Measurements from ENCODE around the gene MLC1.

DNA sequence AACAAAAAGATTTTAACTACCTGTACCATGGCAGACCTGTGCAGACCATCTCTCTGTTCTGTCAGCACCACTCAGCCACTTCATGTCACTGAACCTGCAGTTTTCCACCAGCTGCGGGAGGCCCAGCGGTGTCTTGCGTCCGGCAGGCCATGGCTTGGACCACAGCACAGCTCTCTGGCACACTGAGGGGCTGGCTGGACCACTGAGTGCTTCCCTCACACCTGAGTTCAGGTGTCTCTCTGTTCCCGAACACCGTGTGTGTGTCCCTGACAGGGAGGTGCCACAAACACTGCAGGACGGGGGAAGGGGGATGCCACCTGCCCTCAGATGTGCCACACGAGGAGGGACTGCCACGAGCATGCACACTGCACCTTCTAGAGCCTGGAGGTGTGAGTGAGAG, 22.3 kb upstream of the MLC1 start:
- TF ChIP-seq EP300 (IDR thresholded peaks at IDR 0.05) (no peak), POLR2AphosphoS5 (IDR thresholded peaks at IDR 0.05) (no peak), POLR2A (IDR thresholded peaks at IDR 0.05) (no peak)
- TF ChIP-seq, protein P1, sequence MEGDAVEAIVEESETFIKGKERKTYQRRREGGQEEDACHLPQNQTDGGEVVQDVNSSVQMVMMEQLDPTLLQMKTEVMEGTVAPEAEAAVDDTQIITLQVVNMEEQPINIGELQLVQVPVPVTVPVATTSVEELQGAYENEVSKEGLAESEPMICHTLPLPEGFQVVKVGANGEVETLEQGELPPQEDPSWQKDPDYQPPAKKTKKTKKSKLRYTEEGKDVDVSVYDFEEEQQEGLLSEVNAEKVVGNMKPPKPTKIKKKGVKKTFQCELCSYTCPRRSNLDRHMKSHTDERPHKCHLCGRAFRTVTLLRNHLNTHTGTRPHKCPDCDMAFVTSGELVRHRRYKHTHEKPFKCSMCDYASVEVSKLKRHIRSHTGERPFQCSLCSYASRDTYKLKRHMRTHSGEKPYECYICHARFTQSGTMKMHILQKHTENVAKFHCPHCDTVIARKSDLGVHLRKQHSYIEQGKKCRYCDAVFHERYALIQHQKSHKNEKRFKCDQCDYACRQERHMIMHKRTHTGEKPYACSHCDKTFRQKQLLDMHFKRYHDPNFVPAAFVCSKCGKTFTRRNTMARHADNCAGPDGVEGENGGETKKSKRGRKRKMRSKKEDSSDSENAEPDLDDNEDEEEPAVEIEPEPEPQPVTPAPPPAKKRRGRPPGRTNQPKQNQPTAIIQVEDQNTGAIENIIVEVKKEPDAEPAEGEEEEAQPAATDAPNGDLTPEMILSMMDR (IDR thresholded peaks at IDR 0.05): no peak
